HepG2 (cell line): ENCODE data around the gene ZNF430. TPM values are rescaled to one million over a fixed set of nuclear protein-coding genes. Genes with fewer than 3 reads are reported as not detected.

Experiments used
- ATAC-seq: fragments of 200-7000 bp; cut with Tn5 transposase; 3 replicates; pipeline ENCODE4 v1.9.1; 2020; ENCODE audit warnings: mild to moderate bottlenecking, moderate library complexity
- BruUV-seq: library from RNA; stranded (reverse); fragments of 400-500 nt; replicated peaks from 2 replicates; lab custom pipeline; 2021; lab: Mats Ljungman, UMichigan
- CTCF ChIA-PET: fragments of 300-600 bp; formaldehyde crosslinking; extraction: SDS; loops from one replicate; lab custom pipeline; 2021; ENCODE audit warnings: low total read pairs, inconsistent platforms, low intra/inter-chr PET ratio; lab: Yijun Ruan, JAX
- POLR2A ChIA-PET: fragments of 350-600 bp; sonication (Branson Sonifier 250); formaldehyde crosslinking; loops from one replicate; lab custom pipeline; 2020; ENCODE audit warnings: antibody characterized with exemption, inconsistent platforms; lab: Yijun Ruan, JAX
- DNase-seq: peaks from one replicate; pipeline ENCODE4 v3.0.0-alpha.2; 2015; ENCODE audit warnings: low spot score
- FAIRE-seq: peaks from 3 replicates; lab custom pipeline; 2011; peaks lifted over from hg19 to GRCh38; lab: Jason Lieb, UNC
- H2AFZ ChIP-seq: one replicate; pipeline ENCODE4 v1.6.1; 2011; ENCODE audit warnings: low read length, inconsistent platforms
- H3K27ac ChIP-seq: fragments of 300-600 bp; 3 replicates; pipeline ENCODE4 v1.8.0; 2011; ENCODE audit warnings: mixed run types, mild to moderate bottlenecking, mixed read lengths, low read length, inconsistent platforms; ENCODE audit not compliant: insufficient read depth; ENCODE audit errors: extremely low read length
- H3K27me3 ChIP-seq, 2 experiments: fragments of 200-600 bp in 1 of 2; 2 replicates in 1 of 2; 3 replicates in 1 of 2; pipeline versions ENCODE4 v1.6.0 to v1.8.0; 2011; ENCODE audit warnings: low read length in 2 of 2, mild to moderate bottlenecking in 2 of 2, moderate library complexity in 2 of 2, inconsistent platforms in 1 of 2; ENCODE audit not compliant: insufficient read depth in 2 of 2, control insufficient read depth in 1 of 2
- H3K36me3 ChIP-seq, 2 experiments: fragments of 200-600 bp in 1 of 2; replicated peaks in 1 of 2; 2 replicates in 1 of 2; 3 replicates in 1 of 2; pipeline versions ENCODE4 v1.5.1 to v1.8.0; 2011; ENCODE audit warnings: low read length in 2 of 2, inconsistent platforms in 1 of 2; ENCODE audit not compliant: insufficient read depth in 2 of 2, control insufficient read depth in 1 of 2
- H3K4me1 ChIP-seq: 2 replicates; pipeline ENCODE4 v1.5.1; 2012; ENCODE audit warnings: low read length, inconsistent platforms; ENCODE audit not compliant: insufficient read depth
- H3K4me2 ChIP-seq: 2 replicates; pipeline ENCODE4 v1.6.0; 2011; ENCODE audit warnings: low read depth, low read length, inconsistent platforms
- H3K4me3 ChIP-seq, 3 experiments: fragments of 200-600 bp in 1 of 3; sonication (generic), shearing (Covaris generic) in 1 of 3; replicated peaks in 1 of 3; 2 replicates each; pipeline ENCODE4 v1.5.1; 2011 to 2016; ENCODE audit warnings: low read length in 3 of 3, inconsistent platforms in 2 of 3, low read depth in 2 of 3, mild to moderate bottlenecking in 2 of 3, control low read depth in 1 of 3, mixed read lengths in 1 of 3; ENCODE audit not compliant: insufficient read depth in 1 of 3
- H3K79me2 ChIP-seq: one replicate; pipeline ENCODE4 v1.6.1; 2011; ENCODE audit warnings: low read length, inconsistent platforms; ENCODE audit not compliant: insufficient read depth
- H3K9ac ChIP-seq: 2 replicates; pipeline ENCODE4 v1.6.0; 2011; ENCODE audit warnings: mild to moderate bottlenecking, low read depth, low read length, inconsistent platforms; ENCODE audit not compliant: insufficient read depth
- H3K9me3 ChIP-seq: 2 replicates; pipeline ENCODE4 v1.5.1; 2012; ENCODE audit warnings: mild to moderate bottlenecking, low read length
- H4K20me1 ChIP-seq: 2 replicates; pipeline ENCODE4 v1.6.0; 2011; ENCODE audit warnings: inconsistent platforms, mild to moderate bottlenecking, low read length, moderate library complexity; ENCODE audit not compliant: insufficient read depth
- CCAR2 ChIP-seq: fragments of 200-400 bp; formaldehyde crosslinking; optimal IDR thresholded peaks from 2 replicates; pipeline ENCODE3; 2018; ENCODE audit warnings: low read depth, mild to moderate bottlenecking, low read length, moderate library complexity
- GMEB1 ChIP-seq: sonication (generic); formaldehyde crosslinking; IDR thresholded peaks from 2 replicates; pipeline ENCODE4 v1.5.1; 2020; ENCODE audit warnings: missing genetic modification reagents, mild to moderate bottlenecking, borderline replicate concordance
- KMT2B ChIP-seq: IDR thresholded peaks from 2 replicates; pipeline ENCODE4 v1.6.1; 2016; ENCODE audit warnings: missing genetic modification reagents, missing compliant biosample characterization
- POLR2AphosphoS2 ChIP-seq: IDR thresholded peaks from 2 replicates; pipeline ENCODE4 v1.6.1; 2011; ENCODE audit warnings: low read depth, low read length, improper control_type of control experiment
- RFX1 ChIP-seq: fragments of 450-650 bp; IDR thresholded peaks from 2 replicates; pipeline ENCODE4 v1.6.1; 2017
- SMAD1 ChIP-seq: sonication (generic); formaldehyde crosslinking; IDR thresholded peaks from 2 replicates; pipeline ENCODE4 v1.4.0; 2020; ENCODE audit warnings: missing genetic modification reagents, low read depth, mild to moderate bottlenecking, borderline replicate concordance
- TEAD2 ChIP-seq: sonication (generic); formaldehyde crosslinking; IDR thresholded peaks from 2 replicates; pipeline ENCODE4 v1.9.0; 2021; ENCODE audit warnings: missing genetic modification reagents
- ZBTB7A ChIP-seq: sonication (generic); formaldehyde crosslinking; IDR thresholded peaks from 2 replicates; pipeline ENCODE4 v1.8.0; 2022; ENCODE audit warnings: mild to moderate bottlenecking, missing genetic modification reagents
- ZSCAN21 ChIP-seq: sonication (generic); formaldehyde crosslinking; IDR thresholded peaks from 2 replicates; pipeline ENCODE4 v1.8.0; 2022; ENCODE audit warnings: mild to moderate bottlenecking, missing genetic modification reagents, moderate library complexity, borderline replicate concordance
- in situ Hi-C: cut with HindIII; loops from 2 replicates; pipeline ENCODE4 v1.10.0; 2017; ENCODE audit warnings: low pct_unique_long_range_greater_than_20kb; ENCODE audit not compliant: extremely low pct_ligation_motif_present
- intact Hi-C: fragments of 100-400 bp; cut with micrococcal nuclease; formaldehyde crosslinking; loops from one replicate; pipeline ENCODE4 v1.10.0; 2022; ENCODE audit not compliant: unreplicated experiment
- polyA plus RNA-seq, 8 experiments: library from polyadenylated mRNA; depleted of rRNA in 3 of 8; stranded (reverse) in 7 of 8; unstranded in 1 of 8; fragments of >200 nt; fragmentation: Illumina TruSeq in 4 of 8; extraction: Trizol in 4 of 8; gene quantifications; 2 replicates each; pipeline versions ENCODE4 v1.2.1 to v1.2.3, GENCODE V29; 2011 to 2016; ENCODE audit warnings: low read depth in 4 of 8, missing spikeins in 1 of 8, mixed read lengths in 1 of 8; ENCODE audit not compliant: insufficient read depth in 1 of 8
- small RNA-seq, 3 experiments: library from RNA; depleted of rRNA; stranded (forward); fragments of <200 nt; gene quantifications; one replicate each; pipeline ENCODE3, GENCODE V24; 2012; ENCODE audit warnings: low read depth in 2 of 3, low replicate concordance in 1 of 3; ENCODE audit not compliant: insufficient read length in 3 of 3, insufficient read depth in 2 of 3
- total RNA-seq, 5 experiments: library from RNA; depleted of rRNA; stranded (reverse); fragments of >200 nt; fragmentation: Illumina TruSeq; extraction: Trizol; gene quantifications; 2 replicates each; pipeline ENCODE4 v1.2.3, GENCODE V29; 2016; ENCODE audit warnings: low read depth in 1 of 5
- TF ChIP-seq, protein P1 (sequence below): fragments of 450-650 bp; IDR thresholded peaks from 2 replicates; pipeline ENCODE4 v1.6.1; 2016
- TF ChIP-seq, protein P2 (sequence below): sonication (generic); formaldehyde crosslinking; IDR thresholded peaks from 2 replicates; pipeline ENCODE4 v1.5.1; 2020; ENCODE audit warnings: missing genetic modification reagents, mild to moderate bottlenecking, borderline replicate concordance

The ZNF430 gene
- total and polyA plus RNA-seq, 2 of the 13 experiments (the other 11 are each of a cell fraction or from before 2014, with no cell fraction given), result 4.1 to 6.9 TPM

GRCh38 chr19:21109116-21109515 is 88.7 kb downstream of the ZNF430 start:
- H3K36me3 ChIP-seq, result peaks cover 0 to under 1% of the 10 kb centered on the region in 2 experiments; a peak in 3 of 5 replicates
- no peak for FAIRE-seq
- no peaks in the 10 kb centered on the region for H4K20me1 ChIP-seq
- intact Hi-C loops, result no loop called here
- no peaks in the 10 kb centered on the region for H3K9me3 ChIP-seq
- H3K27me3 ChIP-seq, result no peaks in the 10 kb centered on the region; a peak in 1 of 5 replicates
- H3K9ac ChIP-seq, result no peak overlapping the region
- no peak for TF ChIP-seq ZBTB7A (CRISPR knock-in tag)
- no peak for TF ChIP-seq POLR2AphosphoS2
- TF ChIP-seq, protein P1, sequence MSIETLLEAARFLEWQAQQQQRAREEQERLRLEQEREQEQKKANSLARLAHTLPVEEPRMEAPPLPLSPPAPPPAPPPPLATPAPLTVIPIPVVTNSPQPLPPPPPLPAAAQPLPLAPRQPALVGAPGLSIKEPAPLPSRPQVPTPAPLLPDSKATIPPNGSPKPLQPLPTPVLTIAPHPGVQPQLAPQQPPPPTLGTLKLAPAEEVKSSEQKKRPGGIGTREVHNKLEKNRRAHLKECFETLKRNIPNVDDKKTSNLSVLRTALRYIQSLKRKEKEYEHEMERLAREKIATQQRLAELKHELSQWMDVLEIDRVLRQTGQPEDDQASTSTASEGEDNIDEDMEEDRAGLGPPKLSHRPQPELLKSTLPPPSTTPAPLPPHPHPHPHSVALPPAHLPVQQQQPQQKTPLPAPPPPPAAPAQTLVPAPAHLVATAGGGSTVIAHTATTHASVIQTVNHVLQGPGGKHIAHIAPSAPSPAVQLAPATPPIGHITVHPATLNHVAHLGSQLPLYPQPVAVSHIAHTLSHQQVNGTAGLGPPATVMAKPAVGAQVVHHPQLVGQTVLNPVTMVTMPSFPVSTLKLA, result no peak
- TF ChIP-seq TEAD2 (CRISPR knock-in tag), result no peak
- TF ChIP-seq KMT2B (CRISPR knock-in tag), result no peak
- TF ChIP-seq SMAD1 (CRISPR knock-in tag), result no peak
- no peak for TF ChIP-seq RFX1
- TF ChIP-seq, protein P2, sequence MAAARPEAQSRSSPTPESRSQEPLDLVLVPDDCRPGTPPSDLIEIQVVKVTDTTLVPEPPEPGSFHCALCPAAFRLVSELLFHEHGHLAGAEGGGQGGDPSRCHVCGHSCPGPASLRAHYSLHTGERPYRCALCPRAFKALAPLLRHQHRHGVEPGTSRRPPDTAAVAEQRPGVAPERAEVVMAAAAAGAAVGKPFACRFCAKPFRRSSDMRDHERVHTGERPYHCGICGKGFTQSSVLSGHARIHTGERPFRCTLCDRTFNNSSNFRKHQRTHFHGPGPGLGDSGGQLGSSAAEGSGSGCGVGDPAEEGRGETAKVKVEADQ, result no peak
- no peak for TF ChIP-seq GMEB1 (CRISPR knock-in tag)
- TF ChIP-seq CCAR2, result no peak
- no peak for TF ChIP-seq ZSCAN21 (CRISPR knock-in tag)
- no peaks in the 10 kb centered on the region for H3K4me1 ChIP-seq
- ATAC-seq, result no peak
- H3K4me2 ChIP-seq, result no peak overlapping the region
- no peak overlapping the region for H3K4me3 ChIP-seq
- no peak overlapping the region for H3K27ac ChIP-seq
- DNase-seq, result no peak
- H2AFZ ChIP-seq, result no peak overlapping the region
- in situ Hi-C loops, result no loop called here
- H3K79me2 ChIP-seq, result no peaks in the 10 kb centered on the region
- ChIA-PET POLR2A (no interaction called here), CTCF (no interaction called here)
- BruUV-seq, result no TSS peak

Small RNA genes lying within 50 kb of the gene (small RNA-seq; reads per million reads assigned to genes)
- 0 reads per million in 3 experiments for gene AC008739.3

Other genes with a start within 250 kb of the ZNF430 start
- gene ZNF66, start 244.4 kb upstream of the ZNF430 start, total RNA-seq (2016; rRNA removed; fragmentation: Illumina TruSeq; extraction: Trizol), result 5.1 and 8.0 TPM in 2 replicates
- gene ZNF66, start 244.4 kb upstream of the ZNF430 start, polyA plus RNA-seq (2011; rRNA removed), result 2.9 and 4.0 TPM in 2 replicates
- gene ZNF85, start 97.4 kb upstream of the ZNF430 start, total RNA-seq (2016; rRNA removed; fragmentation: Illumina TruSeq; extraction: Trizol), result 3.7 and 4.8 TPM in 2 replicates
- gene ZNF85, start 97.4 kb upstream of the ZNF430 start, polyA plus RNA-seq (2011; rRNA removed), result 0.85 and 1.1 TPM in 2 replicates
- gene ZNF714, start 61.5 kb downstream of the ZNF430 start, total RNA-seq (2016; rRNA removed; fragmentation: Illumina TruSeq; extraction: Trizol), result 27.8 and 36.6 TPM in 2 replicates
- gene ZNF714, start 61.5 kb downstream of the ZNF430 start, polyA plus RNA-seq (2011; rRNA removed), result 3.5 and 6.7 TPM in 2 replicates
- 11.8 and 14.6 TPM in 2 replicates for gene ZNF431, start 121.4 kb downstream of the ZNF430 start, total RNA-seq (2016; rRNA removed; fragmentation: Illumina TruSeq; extraction: Trizol)
- gene ZNF431, start 121.4 kb downstream of the ZNF430 start, polyA plus RNA-seq (2011; rRNA removed), result 4.4 TPM in 2 replicates